GM18511 (cell line): ENCODE measurements around the gene ILDR1.
A peak's percentile ranks its signal among the peaks of the same experiment; 100 is the strongest.
"Not testable (repeated sequence)": the region's sequence is repeated elsewhere in the genome, so short reads cannot be mapped to it uniquely, and the experiment has no call there.

Source experiments
- ATAC-seq: cut with Tn5 transposase; IDR thresholded peaks from one replicate; pipeline ENCODE4 v1.9.1; 2021; ENCODE audit warnings: mild to moderate bottlenecking, moderate library complexity; ENCODE audit not compliant: unreplicated experiment

ILDR1 gene

DNA sequence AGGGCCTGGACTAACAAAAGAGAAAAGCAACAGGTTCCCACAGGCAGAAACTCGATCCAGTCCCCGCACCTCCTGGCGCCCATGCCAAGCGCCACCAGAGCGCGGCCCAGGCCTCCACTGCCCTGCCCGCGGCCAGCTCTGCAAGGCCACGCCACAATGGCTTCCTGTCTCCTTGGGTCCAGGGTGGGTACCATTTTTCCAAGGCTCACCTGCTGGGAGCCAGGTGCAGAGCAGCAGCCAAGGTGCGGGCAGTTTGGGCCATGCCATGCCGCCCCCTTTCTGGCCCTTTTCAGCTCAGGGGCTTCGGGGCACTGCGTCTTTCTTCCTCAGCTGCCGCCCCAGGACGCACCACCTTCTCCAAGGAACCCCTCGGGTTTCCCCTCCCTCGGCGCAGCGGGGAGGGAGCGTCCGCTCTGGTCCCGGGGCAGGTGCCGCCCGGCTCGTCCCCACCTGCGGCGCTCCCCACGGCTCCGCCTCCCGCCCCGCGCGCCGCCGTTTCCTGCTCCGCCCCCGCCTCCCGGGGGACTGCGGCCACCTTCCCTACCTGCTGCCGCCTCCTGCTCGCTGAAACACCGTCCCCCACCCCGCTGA lies at the start of gene ILDR1:
TSS of gene ILDR1 (minus strand) at position 437 of the 591 bp plus-strand sequence. CDS start at position 267, 170 bp downstream.
- no peak for ATAC-seq

DNA sequence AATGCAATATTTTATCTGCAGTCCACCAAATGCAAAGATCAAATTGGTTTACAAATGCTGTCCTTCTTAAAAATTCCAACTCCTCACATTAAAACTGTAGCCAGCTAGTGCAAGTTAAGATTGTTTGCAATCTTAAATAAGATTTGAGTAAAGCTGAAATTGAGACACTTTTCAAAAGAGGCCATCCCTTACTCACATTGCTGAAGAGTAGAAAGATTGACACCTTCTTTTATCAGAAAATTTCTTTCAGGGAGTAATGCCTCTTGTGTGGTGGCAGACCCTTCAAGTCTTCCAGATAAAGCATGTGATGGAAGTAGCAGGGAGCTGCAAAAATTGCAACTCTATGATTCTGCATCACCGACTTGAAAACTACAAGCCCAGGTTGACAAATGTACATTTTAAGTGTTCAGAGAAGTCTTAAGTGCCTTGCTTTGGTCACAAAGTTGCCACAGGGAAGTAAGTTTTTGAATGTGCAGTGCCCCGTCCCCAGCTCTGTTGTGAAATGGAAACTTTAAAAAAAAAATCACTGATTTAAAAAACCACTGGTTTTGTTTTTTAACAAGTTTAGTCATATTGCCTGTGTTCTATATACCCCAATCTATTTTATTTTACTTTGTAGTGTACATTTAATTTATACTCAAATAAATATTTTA lies 45.7 kb upstream of the ILDR1 start:
- peak; percentile 64 for ATAC-seq

DNA sequence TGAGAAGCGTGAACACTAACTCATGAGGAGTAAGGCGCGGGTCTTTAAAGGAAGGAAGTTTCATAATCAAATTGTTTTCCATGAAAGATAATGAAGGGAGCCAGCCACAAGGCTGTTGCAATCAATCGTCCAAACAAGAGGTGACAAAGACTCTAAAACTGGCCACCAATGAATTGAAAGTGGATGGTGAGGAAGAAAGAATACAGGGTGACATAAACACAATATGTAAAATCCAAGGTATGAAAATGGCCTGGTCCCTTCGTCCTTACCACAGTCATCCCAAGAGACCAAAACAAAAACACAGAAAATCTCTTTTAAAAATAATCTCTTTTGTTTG lies 45.1 kb upstream of the ILDR1 start:
- ATAC-seq, result peak; percentile 46

DNA sequence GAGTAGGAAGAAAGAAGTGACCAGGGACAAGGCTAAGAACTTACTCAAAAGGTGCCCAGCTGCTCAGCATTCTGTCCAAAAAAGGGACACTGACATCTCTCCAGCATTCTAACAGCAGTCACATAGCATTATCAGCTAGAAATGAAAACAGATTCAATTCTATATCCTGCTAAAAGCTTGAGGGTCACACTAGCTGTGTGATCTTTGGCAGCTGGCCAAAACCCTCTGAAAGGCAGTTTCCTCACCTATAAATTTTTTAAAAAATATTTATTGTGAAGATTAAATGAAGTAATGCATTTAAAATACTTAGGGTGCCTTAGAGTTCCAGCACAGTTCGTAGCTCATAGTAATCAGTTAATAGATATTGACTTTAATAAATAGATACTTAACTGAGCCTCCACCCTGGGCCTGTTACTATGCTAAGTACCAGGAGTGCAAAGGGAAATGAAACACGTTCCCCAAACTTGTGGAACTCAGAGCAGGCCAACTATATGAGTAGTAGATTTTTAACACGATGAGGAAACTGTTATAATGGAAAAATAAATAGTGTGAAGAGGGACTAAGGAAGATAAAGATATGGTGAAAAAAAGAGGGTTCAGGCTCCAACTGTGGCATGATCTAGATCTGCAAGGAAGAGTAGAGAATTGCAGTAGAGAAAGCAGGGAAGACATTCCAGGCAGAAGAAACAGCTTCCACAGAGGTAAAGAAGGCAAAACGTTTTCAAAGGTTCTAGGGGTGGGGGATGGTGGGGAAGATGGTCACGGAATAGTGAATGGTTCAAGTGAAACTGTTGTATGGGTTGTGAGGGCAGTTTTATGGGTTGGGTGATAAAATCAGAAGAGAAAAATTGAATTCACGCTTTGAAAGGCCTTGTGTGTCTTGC lies 44.5 kb upstream of the ILDR1 start:
- ATAC-seq, result peak; percentile 5

DNA sequence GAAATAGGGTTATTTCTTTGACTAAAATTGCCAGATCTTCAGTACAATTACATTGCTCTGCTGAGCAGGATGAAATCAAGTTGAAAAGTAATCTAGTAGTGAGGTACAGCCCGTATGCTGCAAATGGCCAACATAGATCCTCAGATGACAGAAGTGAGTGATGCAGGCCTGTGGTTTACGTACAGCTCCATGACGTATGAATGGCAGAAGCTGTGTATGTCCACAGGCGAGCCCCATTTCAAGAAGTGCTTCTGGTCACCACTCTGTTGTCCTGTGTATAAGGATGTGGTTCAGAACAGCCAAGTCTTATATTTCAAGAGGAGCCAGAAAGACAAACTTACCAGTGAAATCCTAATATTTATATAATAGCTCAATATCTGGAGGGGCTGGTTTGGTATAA lies 42.3 kb upstream of the ILDR1 start:
- no peak for ATAC-seq

DNA sequence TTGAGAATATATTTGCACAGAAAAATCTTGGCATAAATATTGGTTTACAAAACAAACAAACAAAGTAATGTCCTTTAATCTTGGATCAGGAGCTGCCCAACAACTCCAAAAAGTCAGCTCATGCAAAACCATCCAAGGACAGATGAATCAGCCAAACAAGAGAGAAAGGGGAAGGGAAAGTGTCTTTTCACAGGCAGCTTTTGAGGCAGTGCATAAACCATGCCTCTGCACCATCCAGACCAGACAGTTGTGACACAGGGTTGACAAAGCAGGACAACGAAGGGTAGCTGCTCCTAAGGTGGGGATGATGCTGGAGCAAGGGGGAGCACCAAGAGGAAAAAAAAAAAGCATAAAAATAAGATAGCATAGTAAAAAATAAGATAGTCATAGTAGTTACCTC lies 41.9 kb upstream of the ILDR1 start:
- ATAC-seq, result peak; percentile 42

DNA sequence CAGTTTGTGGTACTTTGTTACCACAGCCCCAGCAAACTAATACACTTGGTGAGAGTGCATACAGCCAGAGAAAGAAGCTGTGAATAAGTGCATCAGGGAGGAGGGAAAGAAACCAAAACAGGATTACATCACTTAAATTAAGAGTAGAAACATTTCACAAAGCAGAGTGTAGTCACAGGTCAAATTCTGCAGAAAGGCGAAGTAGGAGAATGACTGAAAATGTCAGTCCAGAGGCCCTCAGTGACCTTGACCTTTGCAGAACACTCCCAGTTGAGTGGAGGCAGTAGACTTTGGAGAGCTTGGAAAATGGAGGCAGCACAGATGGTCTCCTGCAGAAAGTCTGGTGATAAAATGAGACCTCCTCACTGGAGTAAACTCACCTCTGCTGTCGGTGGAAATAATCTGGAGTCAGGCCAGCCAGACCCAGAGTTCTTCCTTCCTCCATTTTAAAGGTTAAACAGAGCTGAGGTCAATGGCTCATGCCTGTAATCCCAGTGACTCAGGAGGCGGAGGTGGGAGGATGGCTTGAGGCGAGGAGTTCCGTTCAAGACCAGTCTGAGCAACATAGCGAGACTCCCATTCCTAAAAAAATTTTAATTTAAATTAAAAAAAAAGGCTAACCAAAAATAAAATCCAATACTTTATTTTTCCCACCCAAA lies 38.1 kb upstream of the ILDR1 start:
- no peak for ATAC-seq

DNA sequence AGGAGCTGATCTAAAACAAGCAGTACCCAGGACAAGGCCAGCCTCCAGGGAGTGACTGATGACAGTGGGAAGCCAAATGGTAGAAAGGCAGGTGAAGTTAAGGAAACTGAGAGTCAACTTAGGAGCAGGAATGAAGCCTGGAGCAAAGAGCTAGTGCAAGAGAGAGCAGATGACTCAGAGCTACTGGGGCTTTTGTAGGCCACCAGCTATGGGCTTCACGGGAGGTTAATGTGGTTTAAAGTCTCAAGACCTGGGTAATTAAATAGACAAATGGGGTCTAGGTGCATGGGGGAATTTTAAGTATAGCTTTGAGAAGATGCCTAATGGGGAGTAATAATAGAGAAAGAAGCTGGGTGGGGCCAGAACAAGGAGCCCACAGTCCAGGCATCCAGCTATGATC lies 36.2 kb upstream of the ILDR1 start:
- ATAC-seq, result no peak

DNA sequence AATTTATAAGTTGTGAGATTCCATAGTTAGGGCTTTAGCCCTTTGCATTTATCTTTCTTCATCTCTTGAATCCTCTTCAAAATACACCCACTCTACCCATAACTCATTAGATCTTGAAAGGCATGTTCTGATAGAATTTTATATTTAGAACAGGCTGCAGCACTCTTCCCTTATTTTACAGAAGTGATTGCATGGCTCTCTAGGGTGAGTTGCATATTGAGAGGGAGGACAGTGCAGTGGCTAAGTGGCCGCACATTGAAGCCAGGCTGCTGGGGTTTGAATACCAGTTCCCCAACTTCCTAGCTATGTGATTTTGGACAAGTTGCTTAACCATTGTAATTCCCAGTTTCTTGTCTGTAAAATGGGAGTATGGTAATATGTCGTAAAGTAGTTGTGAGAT lies 35.6 kb upstream of the ILDR1 start:
- ATAC-seq, result no peak

DNA sequence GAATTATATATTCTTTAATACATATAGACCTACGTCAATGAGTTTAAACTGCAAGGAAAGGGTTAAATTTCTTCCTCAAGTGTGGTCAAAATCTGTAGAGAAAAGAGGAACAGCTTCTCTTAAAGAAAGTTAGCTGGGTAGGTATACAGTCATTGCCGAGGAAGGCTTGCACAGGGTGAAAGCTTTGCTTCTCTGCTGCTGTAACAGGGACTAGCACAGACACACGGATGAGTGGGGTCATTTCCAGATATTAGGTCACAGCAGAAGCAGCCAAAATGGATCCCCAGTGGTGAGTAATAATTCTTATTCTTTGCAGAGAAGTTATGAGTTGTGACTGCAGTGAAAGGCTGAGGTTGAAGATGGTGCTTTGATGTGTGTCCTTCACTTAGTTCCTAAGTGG lies 33.2 kb upstream of the ILDR1 start, which contains the start of gene CD86:
TSS of gene CD86 (plus strand) at position 148 of the 400 bp plus-strand sequence. CDS start at position 276, 128 bp downstream.
- peak; percentile 91 for ATAC-seq

DNA sequence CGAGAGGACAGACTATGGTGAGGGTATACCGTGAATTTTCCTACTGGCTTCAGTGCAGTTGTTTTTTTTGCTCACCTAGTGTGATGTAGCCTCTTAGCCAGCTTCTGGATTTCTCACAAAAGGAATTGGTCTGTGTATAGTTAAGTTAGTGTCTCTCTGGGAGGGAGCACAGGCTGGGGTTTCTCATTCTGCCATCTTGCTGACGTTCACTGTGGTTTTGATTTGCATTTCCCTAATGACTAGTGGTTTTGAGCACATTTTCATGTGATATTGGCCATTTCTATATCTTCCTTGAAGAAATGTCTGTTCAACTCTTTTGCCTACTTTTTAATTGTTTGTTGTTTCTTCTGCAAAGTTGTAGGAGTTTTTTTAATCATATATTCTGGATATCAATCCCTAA lies 30.9 kb upstream of the ILDR1 start:
- ATAC-seq, result peak; percentile 51

DNA sequence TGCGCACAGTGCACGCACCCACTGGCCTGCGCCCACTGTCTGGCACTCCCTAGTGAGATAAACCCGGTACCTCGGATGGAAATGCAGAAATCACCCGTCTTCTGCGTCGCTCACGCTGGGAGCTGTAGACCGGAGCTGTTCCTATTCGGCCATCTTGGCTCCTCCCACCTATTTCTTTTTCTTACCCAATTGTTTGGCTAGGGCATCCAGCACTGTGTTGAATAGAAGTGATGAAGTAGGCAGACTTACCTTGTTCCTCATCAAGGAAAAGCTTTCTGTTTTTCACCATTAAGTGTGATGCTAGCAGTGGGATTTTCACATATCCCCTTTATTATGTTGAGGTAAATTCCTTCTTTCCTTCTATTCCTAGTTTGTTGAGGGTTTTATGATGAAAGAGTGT lies 25.7 kb upstream of the ILDR1 start:
- ATAC-seq, result not testable (repeated sequence)

DNA sequence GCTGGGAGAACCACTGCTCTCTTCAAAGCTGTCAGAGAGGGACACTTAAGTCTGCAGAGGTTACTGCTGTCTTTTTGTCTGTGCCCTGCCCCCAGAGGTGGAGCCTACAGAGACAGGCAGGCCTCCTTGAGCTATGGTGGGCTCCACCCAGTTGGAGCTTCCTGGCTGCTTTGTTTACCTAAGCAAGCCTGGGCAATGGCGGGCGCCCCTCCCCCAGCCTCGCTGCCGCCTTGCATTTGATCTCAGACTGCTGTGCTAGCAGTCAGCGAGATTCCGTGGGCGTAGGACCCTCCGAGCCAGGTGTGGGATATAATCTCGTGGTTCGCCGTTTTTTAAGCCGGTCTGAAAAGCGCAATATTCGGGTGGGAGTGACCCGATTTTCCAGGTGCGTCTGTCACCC lies 25.2 kb upstream of the ILDR1 start:
- ATAC-seq, result not testable (repeated sequence)

DNA sequence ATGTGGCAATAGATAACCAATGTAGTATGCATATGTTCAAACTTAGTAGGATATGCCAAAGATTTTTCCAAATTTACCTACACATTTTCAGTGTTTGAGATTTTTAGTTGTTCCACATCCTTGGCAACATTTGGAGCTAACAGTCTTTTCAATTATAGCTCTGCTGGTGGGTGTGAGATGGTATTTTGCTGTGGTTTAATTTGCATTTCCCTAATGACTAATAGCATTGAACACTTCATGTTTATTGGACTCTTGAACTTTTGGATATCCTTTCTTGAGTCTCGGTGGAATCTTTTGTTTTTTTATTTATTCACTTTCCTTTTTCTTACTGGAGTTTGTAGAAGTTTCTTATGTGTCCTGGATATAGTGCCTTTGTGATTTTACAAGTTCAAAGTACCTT lies 11.0 kb upstream of the ILDR1 start:
- ATAC-seq, result no peak

DNA sequence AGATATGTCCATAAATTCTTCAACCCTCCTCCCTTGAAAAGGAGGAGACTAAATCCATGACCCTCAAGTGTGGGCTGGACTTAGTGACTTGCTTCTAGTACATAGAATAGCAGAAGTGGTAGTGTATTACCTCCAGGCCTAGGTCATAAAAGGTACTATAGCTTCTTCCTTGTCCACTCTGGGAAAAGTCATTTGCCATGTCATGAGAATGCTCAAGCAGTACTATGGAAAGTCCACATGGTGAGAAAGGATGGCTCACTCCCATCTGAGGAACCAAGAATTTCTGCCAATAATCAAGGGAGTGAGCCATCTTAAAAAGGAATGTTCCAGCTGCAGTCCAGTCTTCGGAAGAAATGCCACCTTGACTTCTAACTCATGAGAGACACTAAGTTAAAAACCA lies 10.5 kb upstream of the ILDR1 start:
- ATAC-seq, result no peak

DNA sequence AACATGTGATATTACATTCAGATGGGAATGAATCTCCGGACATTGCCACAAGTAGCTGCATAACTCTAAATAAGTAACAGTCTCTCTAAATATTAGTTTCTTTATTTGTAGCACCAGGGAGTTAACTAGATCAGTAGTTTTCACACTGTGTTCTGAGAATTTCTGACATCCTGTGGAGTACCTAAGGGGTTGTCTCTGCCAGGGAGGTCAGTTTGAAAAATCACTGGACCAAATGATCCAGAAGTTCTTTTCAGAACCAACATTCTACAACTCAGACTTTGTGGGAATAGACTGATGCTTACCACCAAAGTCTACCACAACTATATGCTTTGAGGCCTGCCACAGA lies 9.0 kb upstream of the ILDR1 start:
- peak; percentile 46 for ATAC-seq

DNA sequence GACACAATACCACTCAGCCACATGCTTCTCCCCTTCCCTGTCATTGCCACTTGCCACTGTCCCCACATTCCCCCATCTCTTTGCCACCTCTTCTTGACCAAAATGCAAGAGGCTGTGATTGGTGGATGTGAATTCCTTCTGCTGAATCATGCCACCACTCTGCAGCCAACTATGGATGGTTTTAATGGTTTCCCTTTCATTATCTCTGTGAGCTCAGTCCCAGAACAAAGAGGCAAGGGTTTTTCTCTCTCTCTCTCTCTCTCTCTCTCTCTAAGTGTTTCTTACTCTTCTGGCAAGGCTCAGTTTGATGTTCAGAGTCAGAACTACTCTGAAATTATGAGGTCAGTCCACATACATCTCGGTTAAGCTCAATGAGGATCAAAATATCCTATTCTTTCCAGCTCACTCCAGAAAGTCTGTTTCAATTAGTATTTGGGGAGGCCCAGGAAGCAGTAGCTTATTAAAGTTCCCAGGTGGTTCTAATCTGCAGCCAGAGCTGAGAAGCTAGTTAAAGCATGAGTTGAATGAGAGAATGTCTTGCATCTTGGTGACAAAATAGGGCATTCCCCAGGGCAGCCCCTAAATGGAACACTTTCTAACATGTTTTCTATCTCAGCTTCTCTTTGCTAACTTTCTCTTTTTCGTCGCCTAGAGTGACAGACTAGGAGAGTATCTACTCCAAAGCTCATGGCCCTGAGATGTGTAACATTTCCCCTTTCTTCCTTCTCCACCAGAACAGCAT lies 8.5 kb upstream of the ILDR1 start:
- ATAC-seq, result peak; percentile 74

DNA sequence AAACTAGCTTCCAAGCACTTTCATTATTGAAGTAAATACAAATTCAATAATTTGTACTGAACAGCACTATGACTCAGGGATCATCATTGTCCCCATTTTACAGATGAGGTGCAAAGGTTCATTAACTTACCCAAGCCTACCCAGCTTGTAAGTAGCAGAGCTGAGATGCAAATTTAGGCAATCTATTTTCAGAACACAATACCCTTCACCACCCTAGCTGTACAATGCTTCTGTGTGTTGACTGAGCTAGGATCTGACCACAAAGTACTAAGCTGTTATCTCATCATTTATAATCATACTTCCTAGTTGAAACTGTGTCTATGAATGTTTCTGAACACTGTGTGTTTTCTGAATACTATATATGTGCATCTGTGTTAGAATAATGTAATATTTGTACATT lies 3.2 kb upstream of the ILDR1 start:
- ATAC-seq, result peak; percentile 92

DNA sequence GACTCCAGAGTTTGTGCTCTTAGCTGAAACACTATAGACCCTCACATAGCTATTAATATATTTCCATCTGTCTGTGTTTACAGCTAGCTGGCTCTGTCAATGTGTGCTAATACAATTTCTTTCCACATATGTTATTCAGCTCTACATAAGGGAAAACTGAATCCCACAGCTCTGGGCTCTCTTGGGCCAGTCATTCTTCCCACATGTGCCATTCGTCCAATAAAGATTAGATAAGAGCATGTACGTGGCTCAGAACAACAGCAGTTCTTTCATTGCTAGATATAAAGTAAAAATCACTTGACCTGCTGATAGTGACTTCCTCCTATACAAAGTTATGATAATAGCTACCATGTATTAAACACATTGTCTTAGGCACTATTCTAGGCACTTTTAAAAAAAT lies 2.8 kb upstream of the ILDR1 start:
- ATAC-seq, result no peak

DNA sequence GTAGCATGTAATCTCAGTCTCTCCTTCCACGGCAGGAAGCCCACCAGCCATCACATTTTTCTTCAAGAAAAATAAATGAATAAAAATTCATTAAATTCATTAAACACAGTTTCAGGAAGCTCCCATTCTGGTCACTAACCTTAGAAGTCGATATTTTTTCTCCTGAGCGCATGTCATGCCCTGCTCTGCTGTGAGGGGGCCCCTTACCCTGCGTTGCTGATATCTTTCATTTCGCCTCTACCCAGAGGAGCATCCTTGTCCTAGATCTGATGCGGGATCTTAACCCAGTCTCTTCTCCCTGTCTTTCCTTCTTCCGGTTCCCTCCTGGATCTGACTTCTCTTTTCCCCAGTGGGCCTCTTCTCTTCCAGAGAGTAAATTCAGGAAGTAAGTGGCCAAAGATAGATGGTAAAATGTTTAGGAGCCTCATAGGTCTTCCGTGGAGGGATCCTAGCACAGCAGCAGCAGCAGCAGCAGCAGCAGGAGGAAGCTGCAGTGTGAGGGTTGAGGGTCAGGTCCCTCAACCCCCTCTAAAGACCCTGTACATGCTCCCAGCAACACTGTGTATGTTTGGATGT lies 1.4 kb upstream of the ILDR1 start:
- ATAC-seq, result no peak
